Measurements from ENCODE around the gene RHCE.
"Not testable (repeated sequence)": the region's sequence is repeated elsewhere in the genome, so short reads cannot be mapped to it uniquely, and the experiment has no call there.

The RHCE gene

DNA sequence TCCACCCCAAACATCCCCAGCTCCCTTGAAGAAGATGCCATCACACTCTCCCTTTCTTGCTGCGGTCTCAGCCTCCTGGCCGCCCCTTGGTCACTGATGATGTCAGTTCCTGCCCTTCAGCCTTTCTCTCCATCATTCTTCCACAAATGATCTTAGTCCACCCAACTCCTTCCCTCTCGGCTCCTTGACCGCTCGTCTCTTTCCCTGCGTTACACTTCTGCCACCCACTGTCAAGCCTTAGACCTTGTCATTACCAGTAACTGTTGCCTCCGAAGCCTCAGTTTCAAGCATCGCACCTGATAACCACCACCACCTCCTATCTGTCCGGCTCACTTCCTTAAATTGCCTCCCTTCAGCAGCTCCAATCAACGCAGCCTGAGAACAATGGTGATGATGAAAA lies 23.1 kb downstream of the RHCE start:
- not testable (repeated sequence) for DNase-seq (ENCODE audit: low spot score)

DNA sequence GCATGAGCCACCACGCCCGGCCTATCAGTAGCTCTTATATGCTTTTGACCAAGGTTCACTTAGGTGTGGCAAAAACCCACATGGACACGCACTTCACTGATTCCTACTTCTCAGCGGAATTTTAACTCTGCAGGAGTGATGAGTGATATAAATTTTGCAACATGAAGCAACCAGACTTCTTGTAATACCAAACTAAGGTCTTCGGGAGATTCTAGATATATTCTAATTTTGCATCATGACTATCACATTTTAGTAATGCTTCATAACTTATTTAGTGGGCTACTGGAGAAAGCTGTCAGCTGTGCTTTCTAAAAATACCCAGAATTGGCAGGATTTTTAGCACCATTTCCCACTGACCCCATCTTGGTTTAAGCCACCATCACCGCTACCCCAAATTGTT lies 27.8 kb downstream of the RHCE start:
- no peak for DNase-seq (ENCODE audit: low spot score)

DNA sequence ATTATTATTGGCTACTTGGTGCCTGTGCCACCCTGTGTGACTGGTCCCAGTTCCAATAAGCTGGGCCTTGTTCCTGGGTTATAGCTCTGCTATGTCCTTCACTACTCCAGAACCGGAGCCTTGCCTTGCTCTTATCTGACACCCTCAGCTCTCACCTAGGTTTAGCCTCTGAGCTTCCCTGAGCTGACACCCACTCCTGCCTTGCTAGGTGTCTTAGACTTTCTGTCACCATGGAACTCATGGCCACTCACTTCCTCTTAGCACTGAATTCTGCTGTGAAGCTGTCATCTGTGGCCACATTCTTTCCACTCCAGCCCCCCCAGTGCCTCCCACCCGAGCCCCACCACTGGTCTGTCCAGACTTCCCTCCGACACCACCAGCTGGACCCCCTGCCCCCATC lies 30.9 kb downstream of the RHCE start:
- DNase-seq (ENCODE audit: low spot score): not testable (repeated sequence)

DNA sequence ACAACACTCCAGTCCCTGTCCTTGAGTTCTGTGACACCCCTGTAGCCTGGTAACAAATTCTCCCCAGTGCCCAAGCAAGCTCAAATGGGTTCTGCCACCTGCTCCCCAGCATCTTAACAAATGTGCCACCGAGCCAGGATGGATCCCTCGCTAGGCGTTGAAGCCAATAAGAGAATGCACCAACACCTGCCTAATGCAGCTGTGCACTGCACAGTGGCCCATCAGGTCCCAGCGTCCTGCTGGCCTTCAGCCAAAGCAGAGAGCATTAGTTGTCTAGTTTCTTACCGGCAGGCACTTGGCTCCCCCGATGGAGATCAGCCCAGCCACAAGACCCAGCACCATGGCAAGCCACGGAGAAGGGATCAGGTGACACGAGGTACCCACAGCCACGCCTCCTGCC lies 31.9 kb downstream of the RHCE start:
- peak; percentile 12 for DNase-seq (ENCODE audit: low spot score)

DNA sequence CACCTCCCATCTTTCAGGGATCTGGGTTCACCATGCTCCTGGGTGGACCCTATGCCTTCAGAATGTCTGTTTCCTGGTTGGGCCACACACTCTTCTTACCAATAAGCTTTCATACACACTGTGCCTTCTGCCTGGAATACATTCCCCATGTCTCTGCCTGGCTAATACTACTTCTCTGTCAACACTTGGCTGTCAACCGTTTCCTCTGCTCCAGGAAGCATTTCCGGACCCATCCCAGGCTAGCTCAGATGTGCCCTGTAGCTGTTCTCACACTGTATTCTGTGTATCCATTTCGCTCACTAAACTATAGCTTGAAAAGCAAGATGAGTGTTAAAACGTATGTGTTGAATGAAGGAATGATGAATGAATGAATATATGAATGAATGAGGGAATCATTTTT lies 33.5 kb downstream of the RHCE start:
- DNase-seq (ENCODE audit: low spot score): not testable (repeated sequence)

DNA sequence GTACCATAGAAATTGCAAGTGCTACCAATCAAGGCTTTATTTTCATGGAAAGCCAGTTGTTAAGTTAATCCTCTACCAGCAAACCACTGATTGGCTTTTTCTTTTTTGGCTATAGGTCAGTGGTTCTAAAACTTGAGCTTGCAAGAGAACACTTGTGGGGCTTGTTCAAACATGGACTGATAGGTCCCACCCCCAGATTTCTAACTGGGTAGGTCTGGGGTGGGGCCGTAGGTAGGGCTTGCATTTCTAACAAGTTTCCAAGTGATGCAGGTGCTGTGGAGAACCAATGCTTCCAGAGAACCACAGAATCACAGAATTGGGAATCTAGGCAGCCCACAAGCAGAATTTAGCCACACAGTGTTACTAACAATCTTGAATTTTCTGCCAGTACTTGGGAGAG lies 36.8 kb downstream of the RHCE start:
- DNase-seq (ENCODE audit: low spot score): not testable (repeated sequence)

DNA sequence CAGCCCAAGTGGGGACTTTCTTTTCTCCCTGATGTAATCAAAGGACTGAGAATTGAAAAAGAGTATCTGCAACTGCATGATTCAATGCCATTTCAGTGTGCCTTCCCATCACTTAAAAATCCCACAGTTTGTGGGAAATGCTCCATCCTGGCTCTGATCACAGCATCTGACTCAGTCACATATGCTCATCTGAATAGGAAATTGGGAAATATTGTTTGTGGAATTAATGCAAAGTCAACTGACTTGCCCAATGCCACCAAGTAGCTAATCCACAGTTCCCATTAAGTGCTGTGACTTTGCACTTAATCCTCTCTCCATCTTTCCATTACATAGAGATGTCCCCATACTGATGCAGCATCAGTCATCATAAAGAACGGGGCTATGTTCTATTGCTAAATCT lies 37.5 kb downstream of the RHCE start:
- not testable (repeated sequence) for DNase-seq (ENCODE audit: low spot score)

DNA sequence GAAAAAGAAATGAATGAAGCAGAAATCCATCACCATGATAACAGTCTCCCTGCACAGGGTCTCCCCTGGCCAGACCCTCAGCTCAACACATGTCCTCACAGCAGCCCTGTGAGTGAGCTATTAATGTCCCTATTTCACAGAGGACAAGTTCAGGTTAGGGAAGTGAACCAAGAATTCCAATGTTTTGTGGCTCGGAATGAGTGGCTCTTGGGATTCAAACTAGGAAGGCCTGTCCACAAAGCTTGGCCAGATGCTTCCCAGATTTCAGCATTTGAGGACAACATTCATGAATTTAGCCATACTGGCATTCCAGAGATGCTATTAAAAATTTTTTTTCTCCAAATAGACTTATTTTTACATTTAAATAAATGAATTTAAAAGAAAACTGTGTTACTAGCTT lies 38.1 kb downstream of the RHCE start:
- DNase-seq (ENCODE audit: low spot score): not testable (repeated sequence)

DNA sequence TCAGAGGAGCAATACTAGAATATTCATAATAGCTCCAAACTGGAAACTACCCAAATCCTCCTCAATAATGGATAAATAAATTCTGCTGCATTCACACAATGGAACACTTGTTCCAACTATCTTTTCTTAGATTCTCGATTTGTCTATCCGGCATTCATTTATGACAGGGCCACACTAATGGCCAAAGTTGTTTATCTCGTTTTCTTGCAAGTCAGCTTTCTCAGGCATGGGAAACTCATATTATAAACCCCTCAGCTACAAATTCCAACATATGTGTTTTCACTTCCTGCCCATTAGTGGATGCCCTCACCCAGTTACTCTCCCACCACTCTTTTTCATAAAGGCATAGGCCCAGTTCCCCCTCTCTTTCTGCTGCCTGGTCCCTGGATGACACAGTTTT lies 42.3 kb downstream of the RHCE start:
- not testable (repeated sequence) for DNase-seq (ENCODE audit: low spot score)

DNA sequence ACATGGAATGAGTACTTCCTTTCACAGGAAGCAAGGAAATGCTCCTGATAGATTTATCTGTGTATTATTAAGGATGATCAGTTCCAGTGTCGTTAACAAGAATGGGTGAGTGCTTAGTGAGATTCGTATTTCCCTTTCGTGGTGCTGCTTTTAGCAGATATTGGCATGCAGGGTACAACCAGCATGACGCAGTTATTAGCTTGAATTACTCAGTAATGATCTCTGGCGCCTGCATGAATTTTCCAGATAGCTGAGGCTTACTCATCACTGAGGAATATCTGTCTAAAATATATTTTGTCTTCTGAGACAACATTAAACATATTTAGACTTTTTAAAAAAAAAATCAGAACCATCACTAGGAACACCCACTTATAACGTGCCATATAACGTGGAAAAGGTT lies 48.9 kb downstream of the RHCE start:
- DNase-seq (ENCODE audit: low spot score): not testable (repeated sequence)

DNA sequence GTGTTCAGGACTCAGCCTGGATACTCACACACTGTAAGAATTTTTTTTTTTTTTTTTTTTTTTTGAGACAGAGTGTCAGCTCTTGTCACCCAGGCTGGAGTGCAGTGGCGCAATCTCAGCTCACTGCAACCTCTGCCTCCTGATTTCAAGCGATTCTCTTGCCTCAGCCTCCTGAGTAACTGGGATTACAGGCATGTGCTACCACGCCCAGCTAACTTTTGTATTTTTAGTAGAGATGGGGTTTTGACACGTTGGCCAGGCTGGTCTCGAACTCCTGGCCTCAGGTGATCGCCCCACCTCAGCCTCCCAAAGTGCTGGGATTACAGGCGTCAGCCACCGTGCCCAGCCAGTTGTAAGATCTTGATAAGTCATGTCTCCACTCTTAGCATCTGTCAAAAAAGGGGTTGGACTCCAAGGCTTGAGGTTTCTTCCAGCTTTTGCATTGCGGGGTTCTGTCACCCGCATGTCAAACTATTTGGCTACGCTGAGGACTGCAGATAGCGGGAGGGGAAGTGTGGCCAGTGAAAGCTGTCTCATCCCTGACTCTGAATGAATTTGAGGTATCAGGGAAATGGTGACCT lies 50.8 kb downstream of the RHCE start:
- DNase-seq (ENCODE audit: low spot score): not testable (repeated sequence)

DNA sequence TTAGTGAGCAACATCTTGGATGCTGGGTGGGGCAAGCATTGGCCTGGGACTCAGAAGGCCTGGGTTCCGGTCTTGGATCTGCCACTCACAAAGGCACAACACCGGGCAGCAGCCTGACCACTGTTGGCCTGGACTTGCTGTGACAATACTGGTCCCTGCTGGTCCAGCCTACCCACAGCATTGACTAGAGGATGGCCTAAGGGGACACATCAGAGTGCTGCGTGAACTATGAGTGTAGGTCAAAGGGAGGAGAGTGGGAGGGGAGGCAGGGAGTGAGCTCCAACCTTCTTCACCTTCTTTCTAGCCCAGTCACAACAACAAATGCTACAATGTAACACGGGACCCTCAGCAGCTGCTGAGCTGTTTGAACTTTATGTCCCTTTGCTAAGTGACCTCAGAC lies 51.4 kb downstream of the RHCE start:
- no peak for DNase-seq (ENCODE audit: low spot score)

DNA sequence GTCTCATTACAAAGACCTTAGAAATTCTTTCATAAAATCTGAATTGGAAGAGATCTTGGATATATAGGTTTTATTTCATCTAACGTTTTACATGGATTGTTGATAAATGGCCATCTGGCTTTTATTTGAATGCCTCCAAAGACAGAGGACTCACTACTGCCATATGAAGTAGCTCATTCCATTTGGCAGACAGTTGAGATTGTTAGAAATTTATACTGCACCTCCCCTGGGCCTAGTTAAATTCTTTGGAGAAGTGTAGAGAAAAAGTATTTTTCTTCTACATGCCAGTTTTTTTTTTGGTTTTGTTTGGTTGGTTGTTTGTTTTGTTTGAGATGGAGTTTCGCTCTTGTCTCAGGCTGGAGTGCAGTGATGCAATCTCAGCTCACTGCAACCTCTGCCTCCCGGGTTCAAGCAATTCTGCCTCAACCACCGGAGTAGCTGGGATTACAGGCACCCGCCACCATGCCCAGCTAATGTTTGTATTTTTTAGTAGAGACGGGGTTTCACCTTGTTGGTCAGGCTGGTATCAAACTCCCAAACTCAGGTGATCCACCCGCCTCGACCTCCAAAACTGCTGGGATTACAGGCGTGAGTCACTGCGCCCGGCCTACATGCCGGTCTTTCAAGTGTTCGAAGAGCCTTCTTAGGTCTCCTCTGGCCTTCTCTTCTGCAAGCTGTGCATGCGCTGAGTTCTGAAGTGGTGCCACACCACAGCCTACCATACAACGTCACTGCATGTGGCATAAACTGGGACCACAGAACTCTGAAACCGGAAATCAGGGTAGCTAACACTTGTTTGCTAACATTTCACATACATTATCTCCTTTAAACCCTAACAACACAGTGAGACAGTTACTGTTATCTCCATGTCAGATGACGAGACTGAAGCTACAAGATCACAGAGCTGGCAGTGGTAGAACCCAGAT lies 57.7 kb downstream of the RHCE start:
- DNase-seq (ENCODE audit: low spot score): not testable (repeated sequence)

DNA sequence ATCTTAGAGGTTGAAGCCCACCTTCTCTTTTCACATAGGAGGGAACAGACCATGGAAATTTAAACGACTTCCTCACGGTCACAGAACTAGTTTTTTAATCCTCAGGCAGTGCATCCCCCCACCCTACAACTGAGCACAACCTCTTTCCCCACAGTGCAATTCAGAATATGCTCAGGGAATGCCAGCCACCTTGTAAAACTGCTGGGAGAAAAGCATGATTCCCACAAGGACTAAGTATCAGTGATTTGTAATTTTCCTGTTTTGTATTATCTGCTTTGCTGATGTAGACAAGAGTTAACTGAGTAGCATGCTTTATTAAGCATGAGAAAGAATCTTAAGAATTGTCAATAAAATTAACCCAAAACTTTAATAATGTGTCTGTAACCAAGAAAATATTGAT lies 58.7 kb downstream of the RHCE start:
- DNase-seq (ENCODE audit: low spot score): no peak

DNA sequence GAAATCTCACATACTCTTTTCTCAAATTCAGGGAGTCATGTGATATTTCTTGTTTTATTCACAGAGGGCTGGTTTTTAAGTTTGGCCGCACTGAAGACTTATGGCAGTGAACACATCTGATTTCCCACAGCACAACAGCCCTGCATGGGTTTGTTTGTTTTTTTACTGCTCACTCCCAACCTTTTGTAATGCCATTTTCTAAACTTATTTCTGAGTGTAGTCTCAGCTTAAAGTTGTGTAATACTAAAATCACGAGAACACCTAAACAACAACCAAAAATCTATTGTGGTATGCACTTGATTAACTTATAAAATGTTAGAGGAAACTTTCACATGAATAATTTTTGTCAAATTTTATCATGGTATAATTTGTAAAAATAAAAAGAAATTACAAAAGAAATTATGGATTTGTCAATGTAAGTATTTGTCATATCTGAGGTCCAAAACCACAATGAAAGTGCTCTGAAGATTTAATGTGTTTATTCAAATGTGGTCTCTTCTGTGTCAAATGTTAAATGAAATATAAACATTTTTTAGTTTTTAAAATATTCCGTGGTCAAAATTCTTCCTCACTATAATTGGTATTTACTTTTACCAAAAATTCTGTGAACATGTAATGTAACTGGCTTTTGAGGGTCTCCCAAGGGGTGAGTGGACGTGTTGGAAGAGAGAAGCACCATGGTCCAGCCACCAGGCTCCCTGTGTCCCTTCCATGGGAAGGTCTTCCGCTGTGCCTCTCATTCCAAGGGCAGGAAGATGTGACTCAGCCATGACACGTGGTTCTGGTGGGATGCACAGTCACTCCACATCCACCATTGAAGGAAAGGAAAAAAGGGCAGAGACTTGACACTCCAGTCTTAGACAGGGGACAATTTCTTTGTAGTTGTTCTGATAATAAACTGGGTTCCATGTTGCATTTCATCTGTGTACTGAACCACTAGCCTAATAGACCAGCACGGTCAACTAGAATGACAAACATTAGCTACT lies 59.7 kb downstream of the RHCE start:
- no peak for DNase-seq (ENCODE audit: low spot score)

DNA sequence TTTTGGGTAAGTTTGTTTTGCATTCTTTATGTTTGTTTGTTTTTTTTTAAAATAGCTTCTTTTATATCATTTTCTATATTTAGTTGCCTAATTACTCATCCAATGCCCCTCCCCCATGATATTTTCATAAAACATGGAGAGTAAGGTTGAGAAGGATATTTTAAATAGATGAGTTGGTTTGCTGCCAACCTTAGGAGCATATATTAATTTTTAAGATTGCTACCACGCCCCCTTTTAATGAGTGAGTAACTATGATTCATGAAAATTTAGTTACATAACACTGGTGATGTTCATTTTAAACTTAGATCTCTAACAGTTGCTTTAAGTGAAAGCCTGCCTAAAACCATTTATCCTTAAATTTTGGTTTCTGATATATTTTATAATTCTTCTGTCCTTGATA lies 63.8 kb downstream of the RHCE start:
- no peak for DNase-seq (ENCODE audit: low spot score)

DNA sequence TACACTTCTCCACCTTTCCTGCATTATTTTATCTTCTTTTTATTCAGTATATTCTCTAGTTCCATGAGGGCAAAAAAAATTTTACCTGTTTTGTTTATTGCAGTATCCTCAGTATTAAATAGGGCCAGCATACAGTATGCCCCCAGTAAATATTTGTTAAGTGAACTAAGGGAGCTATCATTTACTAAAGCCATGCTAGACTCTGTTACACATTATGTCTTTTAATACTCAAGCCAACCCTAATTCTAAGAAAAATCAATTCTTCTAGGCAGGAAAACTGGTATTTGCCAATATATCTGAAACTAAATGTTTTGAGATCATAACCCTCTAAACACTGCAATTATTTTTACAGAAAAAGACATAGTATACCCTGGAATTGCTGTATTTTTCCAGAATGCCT lies 64.2 kb downstream of the RHCE start:
- no peak for DNase-seq (ENCODE audit: low spot score)

DNA sequence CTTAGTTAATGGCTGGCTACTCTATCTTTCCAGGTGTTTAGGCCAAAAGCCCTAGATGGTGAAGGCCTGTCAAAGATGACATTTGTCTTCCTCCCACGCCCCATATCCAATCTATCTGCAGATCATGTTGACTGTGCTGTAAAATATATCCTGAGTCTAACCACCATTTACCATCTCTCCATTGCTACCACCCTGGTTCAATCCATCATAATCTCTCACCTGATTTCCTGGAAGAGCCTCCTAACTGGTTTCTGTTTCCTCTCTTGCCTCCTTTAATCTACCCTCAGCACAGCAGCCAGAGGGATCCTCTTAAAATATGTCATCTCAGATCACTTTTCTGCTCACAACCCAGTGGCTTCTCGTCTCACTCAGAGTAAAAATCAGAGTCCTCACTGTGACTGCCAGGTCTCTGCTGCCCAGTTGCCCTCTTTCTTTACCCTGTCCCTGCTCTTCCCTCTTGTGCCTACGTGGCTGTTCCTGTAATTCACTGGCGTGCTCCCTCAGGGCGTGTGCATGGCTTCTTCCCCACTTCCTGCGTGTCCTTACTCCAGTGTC lies 64.7 kb downstream of the RHCE start:
- no peak for DNase-seq (ENCODE audit: low spot score)

DNA sequence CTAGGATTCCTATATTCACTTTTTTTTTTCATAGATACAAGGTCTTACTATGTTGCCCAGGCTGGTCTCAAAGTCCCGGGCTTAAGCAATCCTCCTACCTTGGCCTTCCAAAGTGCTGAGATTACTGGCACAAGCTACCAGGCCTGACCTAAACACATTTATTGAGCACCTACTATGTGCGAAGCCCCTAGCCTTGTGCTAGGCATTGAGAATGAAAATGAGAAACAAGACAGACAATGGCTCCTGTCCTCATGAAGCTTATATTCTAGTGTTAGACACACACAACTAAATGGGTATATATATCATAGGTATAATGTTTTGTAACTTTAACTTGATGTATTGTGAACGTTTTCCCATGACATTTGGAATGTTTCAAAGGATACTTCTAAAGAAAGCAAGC lies 71.0 kb downstream of the RHCE start:
- no peak for DNase-seq (ENCODE audit: low spot score)

DNA sequence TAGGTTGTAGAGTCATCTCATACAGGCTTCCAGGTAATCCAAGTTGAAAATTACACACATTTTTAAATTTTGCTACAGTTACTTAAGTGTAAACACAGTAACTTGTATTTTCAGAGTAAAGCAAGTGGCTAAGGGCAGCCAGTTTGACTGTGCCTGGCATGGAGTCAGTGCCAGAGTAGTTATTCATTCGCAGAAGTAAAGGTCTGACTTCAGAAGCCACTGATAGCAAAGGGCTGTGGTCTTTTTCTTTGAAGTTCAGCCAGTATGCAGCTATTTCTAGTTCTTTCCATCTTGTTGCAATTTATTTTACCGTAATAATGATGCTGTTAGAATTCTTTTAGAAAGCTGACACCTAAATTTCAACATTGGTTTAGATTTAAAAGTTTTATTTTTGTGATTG lies 73.1 kb downstream of the RHCE start:
- no peak for DNase-seq (ENCODE audit: low spot score)

DNA sequence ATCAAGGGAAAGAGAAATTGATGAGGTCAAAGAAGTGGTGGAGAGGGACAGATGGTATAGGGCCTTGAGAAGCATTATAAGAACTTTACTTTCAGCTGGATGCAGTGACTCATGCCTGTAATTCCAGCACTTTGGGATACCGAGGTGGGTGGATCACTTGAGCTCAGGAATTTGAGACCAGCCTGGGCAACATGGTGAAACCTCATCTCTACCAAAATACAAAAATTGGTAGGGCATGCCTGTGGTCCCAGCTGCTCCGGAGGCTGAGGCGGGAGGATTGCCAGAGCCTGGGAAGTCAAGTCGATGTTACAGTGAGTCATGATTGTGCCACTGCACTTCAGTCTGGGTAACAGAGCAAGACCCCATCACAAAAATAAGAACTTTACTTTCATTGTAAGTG lies 76.8 kb downstream of the RHCE start:
- DNase-seq (ENCODE audit: low spot score): no peak

DNA sequence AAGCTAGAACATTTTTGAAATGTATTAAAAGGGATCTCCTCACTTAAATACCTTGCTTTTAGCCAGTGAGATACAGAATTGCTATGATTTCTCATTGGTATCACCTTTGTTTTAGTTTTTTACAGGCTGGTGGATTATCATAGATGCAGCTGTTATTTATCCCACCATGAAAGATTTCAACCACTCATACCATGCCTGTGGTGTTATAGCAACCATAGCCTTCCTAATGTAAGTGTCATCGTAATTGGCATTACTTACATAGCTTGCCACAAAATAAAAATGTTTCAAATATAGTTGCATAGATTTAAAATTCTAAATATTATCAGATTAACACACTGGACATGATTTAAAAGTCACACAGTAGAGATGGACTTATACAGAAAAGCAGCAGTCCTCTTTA lies 77.8 kb downstream of the RHCE start:
- DNase-seq (ENCODE audit: low spot score): no peak
